NB4 (cell line): Measurements from ENCODE around the gene KIAA1671.

ENCODE experiments used
- DNase-seq: peaks from one replicate; pipeline ENCODE4 v3.0.0; 2010; ENCODE audit warnings: low read depth
- H3K4me3 ChIP-seq: one replicate; pipeline ENCODE4 v1.5.1; 2011; ENCODE audit warnings: mild to moderate bottlenecking, low read depth, low read length, moderate library complexity
- MYC ChIP-seq: IDR thresholded peaks from 2 replicates; pipeline ENCODE4 v1.6.1; 2011; ENCODE audit warnings: low read depth, low read length
- POLR2A ChIP-seq: IDR thresholded peaks from 2 replicates; pipeline ENCODE4 v1.6.1; 2011; ENCODE audit warnings: mild to moderate bottlenecking; ENCODE audit not compliant: insufficient read length; ENCODE audit errors: extremely low read depth
- TF ChIP-seq, protein P1 (sequence below): IDR thresholded peaks from 2 replicates; pipeline ENCODE4 v1.6.1; 2011; ENCODE audit warnings: low read depth, low read length
- TF ChIP-seq, protein P2 (sequence below): IDR thresholded peaks from one replicate; pipeline ENCODE4 v1.5.1; 2012; ENCODE audit warnings: low read depth, low read length

The KIAA1671 gene

DNA sequence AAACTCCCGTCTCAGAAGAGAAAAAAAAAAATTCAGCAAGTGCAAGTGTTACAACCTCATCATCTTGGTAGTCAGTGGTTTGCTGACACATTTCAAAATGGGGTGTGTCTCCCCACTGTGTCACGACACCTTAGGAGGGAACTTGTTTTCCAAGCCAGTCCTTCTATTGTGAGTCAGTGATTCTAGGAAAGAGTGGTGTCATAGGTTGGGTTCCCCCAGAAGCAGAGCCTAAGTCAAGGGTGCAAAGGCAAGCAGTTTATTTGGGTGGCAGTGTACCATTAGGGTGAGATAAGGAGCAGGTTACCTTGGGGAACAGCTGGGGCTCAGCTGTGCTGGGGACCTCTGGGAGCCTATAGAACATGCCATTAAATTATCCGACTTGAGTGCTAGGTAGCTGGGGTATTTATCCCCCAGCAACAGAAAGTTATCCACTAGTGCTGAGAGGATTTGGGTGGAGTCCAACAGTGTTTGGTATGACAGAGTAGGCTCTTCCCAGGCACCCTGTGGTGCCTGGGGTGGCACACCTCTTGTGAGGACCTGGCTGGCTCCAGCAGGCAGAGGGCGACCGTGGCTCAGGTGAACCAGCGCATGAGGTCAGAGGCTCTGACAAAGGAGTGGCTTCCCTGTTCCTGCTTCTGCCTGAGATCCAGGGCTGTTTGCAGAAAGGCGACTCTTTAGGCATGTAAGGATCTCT is 41.7 kb downstream of the KIAA1671 start:
- no peak for DNase-seq
- H3K4me3 ChIP-seq: no peak overlapping the region
- TF ChIP-seq, protein P1, sequence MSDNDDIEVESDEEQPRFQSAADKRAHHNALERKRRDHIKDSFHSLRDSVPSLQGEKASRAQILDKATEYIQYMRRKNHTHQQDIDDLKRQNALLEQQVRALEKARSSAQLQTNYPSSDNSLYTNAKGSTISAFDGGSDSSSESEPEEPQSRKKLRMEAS: no peak
- TF ChIP-seq MYC (no peak), POLR2A (no peak)
- TF ChIP-seq, protein P2, sequence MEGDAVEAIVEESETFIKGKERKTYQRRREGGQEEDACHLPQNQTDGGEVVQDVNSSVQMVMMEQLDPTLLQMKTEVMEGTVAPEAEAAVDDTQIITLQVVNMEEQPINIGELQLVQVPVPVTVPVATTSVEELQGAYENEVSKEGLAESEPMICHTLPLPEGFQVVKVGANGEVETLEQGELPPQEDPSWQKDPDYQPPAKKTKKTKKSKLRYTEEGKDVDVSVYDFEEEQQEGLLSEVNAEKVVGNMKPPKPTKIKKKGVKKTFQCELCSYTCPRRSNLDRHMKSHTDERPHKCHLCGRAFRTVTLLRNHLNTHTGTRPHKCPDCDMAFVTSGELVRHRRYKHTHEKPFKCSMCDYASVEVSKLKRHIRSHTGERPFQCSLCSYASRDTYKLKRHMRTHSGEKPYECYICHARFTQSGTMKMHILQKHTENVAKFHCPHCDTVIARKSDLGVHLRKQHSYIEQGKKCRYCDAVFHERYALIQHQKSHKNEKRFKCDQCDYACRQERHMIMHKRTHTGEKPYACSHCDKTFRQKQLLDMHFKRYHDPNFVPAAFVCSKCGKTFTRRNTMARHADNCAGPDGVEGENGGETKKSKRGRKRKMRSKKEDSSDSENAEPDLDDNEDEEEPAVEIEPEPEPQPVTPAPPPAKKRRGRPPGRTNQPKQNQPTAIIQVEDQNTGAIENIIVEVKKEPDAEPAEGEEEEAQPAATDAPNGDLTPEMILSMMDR: no peak

GRCh38 chr22:24995649-24996180 is 43.2 kb downstream of the KIAA1671 start:
- DNase-seq: no peak
- H3K4me3 ChIP-seq: no peak overlapping the region
- TF ChIP-seq, protein P1: no peak
- TF ChIP-seq, protein P2: no peak
- TF ChIP-seq MYC (no peak), POLR2A (no peak)

DNA sequence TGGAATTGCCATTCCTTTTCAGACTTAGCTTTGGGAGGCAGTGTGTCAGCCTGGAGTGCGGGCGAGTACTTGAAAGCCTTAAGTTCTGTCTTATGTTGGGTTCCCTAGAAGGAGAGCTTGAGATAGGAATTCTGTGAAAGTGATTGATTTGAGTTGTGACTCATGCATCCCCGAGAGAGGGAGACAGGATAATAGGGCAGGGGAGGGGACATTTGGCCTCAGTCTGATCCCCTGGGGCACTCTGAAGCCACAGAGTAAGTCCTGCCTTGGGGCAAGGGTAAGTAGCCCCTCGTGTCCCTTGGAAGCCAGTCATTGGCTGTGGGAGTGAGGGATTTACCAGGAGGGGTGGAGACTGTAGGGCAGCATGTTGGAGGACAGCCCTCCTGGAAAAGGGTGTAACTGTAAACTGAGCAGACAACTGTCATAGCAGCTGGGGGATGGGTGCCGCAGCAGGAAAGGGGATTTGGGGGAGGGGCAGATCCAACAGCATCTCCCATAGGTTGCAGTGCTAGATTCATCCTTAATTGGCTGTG is 44.0 kb downstream of the KIAA1671 start:
- TF ChIP-seq, protein P2: no peak
- TF ChIP-seq POLR2A (no peak), MYC (no peak)
- TF ChIP-seq, protein P1: no peak
- H3K4me3 ChIP-seq: no peak overlapping the region
- DNase-seq: no peak

GRCh38 chr22:24997023-24997422 is 44.5 kb downstream of the KIAA1671 start:
- DNase-seq: no peak
- TF ChIP-seq POLR2A: no peak
- TF ChIP-seq, protein P1: no peak
- no peak for TF ChIP-seq MYC
- TF ChIP-seq, protein P2: no peak
- no peak overlapping the region for H3K4me3 ChIP-seq

GRCh38 chr22:25000686-25001085 is 48.2 kb downstream of the KIAA1671 start:
- no peak for DNase-seq
- TF ChIP-seq MYC (no peak), POLR2A (no peak)
- TF ChIP-seq, protein P1: no peak
- TF ChIP-seq, protein P2: no peak
- no peak overlapping the region for H3K4me3 ChIP-seq
